MCF 10A (cell line): ENCODE data around the gene MCAM. TPM values are rescaled to one million over a fixed set of nuclear protein-coding genes. Genes with fewer than 3 reads are reported as not detected.

Experiments
- BruUV-seq: library from RNA; stranded (reverse); fragments of 400-500 nt; replicated peaks from 2 replicates; lab custom pipeline; 2021; lab: Mats Ljungman, UMichigan
- CTCF ChIA-PET: fragments of 300-600 bp; sonication (Branson Sonifier 250); formaldehyde crosslinking; extraction: SDS; loops from one replicate; lab custom pipeline; 2021; ENCODE audit warnings: antibody characterized with exemption, inconsistent platforms; lab: Yijun Ruan, JAX
- POLR2A ChIA-PET: fragments of 300-600, 350-650 bp; sonication (Branson Sonifier 250); formaldehyde crosslinking; extraction: SDS; loops from one replicate; lab custom pipeline; 2020; ENCODE audit warnings: antibody characterized with exemption, inconsistent platforms; lab: Yijun Ruan, JAX
- DNase-seq: peaks from one replicate; pipeline ENCODE4 v3.0.0-alpha.2; 2018; ENCODE audit not compliant: unreplicated experiment
- H3K27ac Mint-ChIP-seq: one replicate; pipeline ENCODE4 v1.8.0; 2022; ENCODE audit warnings: mild to moderate bottlenecking, low read depth, mixed read lengths; ENCODE audit not compliant: unreplicated experiment
- H3K27me3 Mint-ChIP-seq: one replicate; pipeline ENCODE4 v1.8.0; 2022; ENCODE audit warnings: mixed read lengths; ENCODE audit not compliant: insufficient read depth, unreplicated experiment
- H3K36me3 Mint-ChIP-seq: one replicate; pipeline ENCODE4 v1.8.0; 2022; ENCODE audit warnings: mild to moderate bottlenecking, moderate library complexity, mixed read lengths; ENCODE audit not compliant: insufficient read depth, unreplicated experiment
- H3K4me1 Mint-ChIP-seq: one replicate; pipeline ENCODE4 v1.8.0; 2022; ENCODE audit warnings: mixed read lengths; ENCODE audit not compliant: insufficient read depth, unreplicated experiment
- H3K4me3 Mint-ChIP-seq: one replicate; pipeline ENCODE4 v1.8.0; 2022; ENCODE audit warnings: mild to moderate bottlenecking, moderate library complexity, mixed read lengths; ENCODE audit not compliant: unreplicated experiment
- H3K9me3 Mint-ChIP-seq: one replicate; pipeline ENCODE4 v1.8.0; 2022; ENCODE audit warnings: mixed read lengths; ENCODE audit not compliant: unreplicated experiment
- intact Hi-C: fragments of 100-400 bp; cut with micrococcal nuclease; formaldehyde crosslinking; loops from 2 replicates; pipeline ENCODE4 v1.14.1; 2022
- total RNA-seq: library from RNA; stranded (reverse); gene quantifications from 2 replicates; pipeline ENCODE4 v1.2.3, GENCODE V29; 2022
- TF ChIP-seq, protein P1 (sequence below): fragments of 200-600 bp; IDR thresholded peaks from one replicate; pipeline ENCODE4 v1.8.0; 2022; ENCODE audit warnings: antibody characterized with exemption, mild to moderate bottlenecking; ENCODE audit not compliant: unreplicated experiment

MCAM gene
- total RNA-seq, 1 experiment from 2014 or later = 3.5 TPM

DNA sequence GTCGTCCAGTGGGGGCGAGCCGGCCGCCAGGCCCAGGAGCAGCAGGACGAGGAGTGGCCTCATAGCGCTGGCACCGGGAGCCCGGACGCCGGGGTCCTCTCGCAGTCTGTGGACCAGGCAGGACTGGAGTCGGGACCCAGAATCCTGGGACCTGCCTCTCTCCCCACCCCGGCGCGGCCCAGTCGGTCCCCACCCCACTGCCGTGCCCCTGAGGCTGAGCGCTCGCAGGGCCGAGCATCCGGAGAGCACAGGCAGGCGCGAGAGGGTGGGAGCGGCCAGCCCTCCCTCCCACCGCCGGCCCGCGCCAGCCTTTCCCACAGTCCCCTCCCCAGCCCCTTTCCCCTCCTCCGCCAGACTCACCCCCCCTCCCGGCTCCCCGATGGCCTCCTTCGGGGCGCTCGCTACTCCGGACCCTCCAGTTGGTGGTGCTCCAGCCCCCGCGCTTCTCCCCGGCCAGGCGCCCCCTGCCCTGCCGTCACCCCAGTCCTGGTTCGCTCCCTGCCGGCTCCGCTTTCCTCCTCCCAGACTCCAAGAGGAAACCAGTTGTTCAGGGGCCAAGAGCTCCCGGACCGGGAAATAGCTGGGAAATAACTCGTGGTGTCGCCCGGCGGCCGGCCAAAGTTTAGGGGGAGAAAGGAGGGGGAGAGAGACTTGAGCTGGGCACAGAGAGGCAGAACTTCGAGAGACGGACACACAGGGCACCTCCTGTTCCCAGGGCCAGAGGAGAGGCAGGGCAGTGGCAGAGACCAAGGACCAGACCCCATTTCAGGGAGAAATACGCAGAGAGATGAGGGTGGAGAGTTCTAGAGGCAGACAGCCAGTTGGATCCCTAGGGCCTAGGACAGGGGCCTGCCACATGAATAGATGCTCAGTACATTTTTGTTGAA is 23.6 kb upstream of the MCAM start, which contains the start of gene C1QTNF5:
TSS of gene C1QTNF5 (minus strand) at position 549 of the 887 bp plus-strand sequence. CDS start at position 63, 486 bp downstream.
- Mint-ChIP-seq H3K4me3 (no peak within 1 kb of the TSS), H3K9me3 (no peaks in the 10 kb centered on the region), H3K27ac (no peak within 1 kb of the TSS), H3K36me3 (no peaks in the 10 kb centered on the region), H3K4me1 (peaks cover 29% of the 10 kb centered on the region), H3K27me3 (peaks cover 11% of the 10 kb centered on the region)
- DNase-seq = no peak
- ChIA-PET POLR2A (no interaction called here), CTCF (interaction anchor here (0.6 to 5.9 kb wide), 10 partner anchors 15 to 313 kb away, joined by 3 to 49 read pairs (median 4); no protein-coding TSS in a partner anchor)
- no TSS peak for BruUV-seq
- TF ChIP-seq, protein P1, sequence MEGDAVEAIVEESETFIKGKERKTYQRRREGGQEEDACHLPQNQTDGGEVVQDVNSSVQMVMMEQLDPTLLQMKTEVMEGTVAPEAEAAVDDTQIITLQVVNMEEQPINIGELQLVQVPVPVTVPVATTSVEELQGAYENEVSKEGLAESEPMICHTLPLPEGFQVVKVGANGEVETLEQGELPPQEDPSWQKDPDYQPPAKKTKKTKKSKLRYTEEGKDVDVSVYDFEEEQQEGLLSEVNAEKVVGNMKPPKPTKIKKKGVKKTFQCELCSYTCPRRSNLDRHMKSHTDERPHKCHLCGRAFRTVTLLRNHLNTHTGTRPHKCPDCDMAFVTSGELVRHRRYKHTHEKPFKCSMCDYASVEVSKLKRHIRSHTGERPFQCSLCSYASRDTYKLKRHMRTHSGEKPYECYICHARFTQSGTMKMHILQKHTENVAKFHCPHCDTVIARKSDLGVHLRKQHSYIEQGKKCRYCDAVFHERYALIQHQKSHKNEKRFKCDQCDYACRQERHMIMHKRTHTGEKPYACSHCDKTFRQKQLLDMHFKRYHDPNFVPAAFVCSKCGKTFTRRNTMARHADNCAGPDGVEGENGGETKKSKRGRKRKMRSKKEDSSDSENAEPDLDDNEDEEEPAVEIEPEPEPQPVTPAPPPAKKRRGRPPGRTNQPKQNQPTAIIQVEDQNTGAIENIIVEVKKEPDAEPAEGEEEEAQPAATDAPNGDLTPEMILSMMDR = no peak
- intact Hi-C loops = no loop called here

DNA sequence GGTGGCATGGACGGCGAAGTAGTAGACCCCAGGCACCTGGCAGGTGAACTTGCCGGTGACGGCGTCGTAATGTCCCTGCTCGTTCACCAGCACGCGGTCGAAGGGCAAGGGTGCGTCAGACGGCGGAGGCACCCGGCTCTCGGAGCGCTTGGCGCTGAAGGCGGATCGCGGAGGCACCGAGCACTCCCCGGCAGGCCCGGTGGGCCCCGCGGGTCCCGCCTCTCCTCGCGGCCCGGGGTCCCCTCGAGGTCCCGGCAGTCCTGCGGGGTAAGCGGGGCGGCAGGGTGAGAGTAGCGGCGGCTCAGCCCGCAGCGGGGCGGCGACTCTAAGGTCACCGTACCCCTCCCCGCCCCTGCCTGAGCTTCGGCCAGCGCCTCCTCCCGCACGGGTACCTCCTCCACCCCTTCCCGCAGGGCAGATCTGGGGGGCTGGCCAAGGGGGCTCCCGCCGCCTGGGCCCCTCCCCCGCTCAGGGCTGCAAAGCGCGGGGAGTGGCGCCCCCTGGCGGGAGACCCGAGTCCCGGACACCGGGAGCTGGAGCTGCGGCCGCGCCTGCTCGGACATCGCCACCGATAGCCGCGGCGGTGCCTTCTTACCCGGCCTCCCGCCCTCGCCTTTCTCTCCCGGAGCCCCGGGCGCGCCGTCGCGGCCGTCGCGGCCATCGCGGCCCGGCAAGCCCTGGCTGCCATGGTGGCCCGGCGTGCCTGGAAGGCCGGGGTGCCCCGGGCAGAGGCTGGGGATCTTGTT is 22.8 kb upstream of the MCAM start:
- TF ChIP-seq, protein P1 = peak; percentile 91
- no peaks in the 10 kb centered on the region for H3K9me3 Mint-ChIP-seq
- BruUV-seq = no TSS peak
- intact Hi-C loops = no loop called here
- DNase-seq = no peak
- no peak overlapping the region for H3K4me3 Mint-ChIP-seq
- CTCF ChIA-PET = interaction anchor here (0.6 to 5.9 kb wide), 12 partner anchors 12 to 1961 kb away, joined by 3 to 49 read pairs (median 6); no protein-coding TSS in a partner anchor
- H3K36me3 Mint-ChIP-seq = peaks cover 2% of the 10 kb centered on the region
- H3K4me1 Mint-ChIP-seq = peaks cover 31% of the 10 kb centered on the region
- H3K27me3 Mint-ChIP-seq = peaks cover 11% of the 10 kb centered on the region
- POLR2A ChIA-PET = no interaction called here
- no peak overlapping the region for H3K27ac Mint-ChIP-seq

DNA sequence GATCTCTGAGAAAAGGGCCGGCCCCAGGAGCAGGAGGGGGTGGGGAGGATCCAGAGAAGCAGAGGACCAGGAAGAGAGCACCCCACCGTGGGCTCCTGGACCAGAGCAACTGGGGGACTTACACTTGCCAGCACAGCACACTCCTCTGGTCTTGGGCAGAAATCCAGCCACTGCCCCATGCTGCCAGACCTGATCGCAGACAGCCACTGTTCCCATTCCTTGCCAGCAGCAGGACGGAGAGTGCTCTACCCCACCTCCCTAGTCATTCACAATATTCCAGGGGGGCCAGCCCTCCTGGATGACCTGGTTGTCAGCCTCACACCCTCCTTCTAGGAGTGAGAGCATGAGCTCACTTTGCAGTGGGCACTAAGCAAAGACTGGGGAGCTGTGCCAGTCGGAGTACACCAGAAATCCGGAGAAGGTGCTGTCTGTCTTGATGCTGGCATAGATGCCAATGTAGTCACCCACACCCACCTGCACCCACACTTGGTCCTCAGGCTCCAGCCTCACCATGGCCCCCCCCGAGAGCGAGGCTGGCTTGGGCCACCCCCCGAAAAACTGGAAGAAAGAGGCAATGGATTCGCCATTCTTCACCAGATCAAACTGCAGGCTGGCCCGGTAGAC is 22.1 kb upstream of the MCAM start:
- no peaks in the 10 kb centered on the region for H3K9me3 Mint-ChIP-seq
- POLR2A ChIA-PET = interaction anchor here (1.1 kb wide), 1 partner anchor 29 kb away, joined by 5 read pairs; no protein-coding TSS in a partner anchor

More for the DNA sequence above, 22.1 kb upstream of the MCAM start:
- DNase-seq = no peak
- intact Hi-C loops = no loop called here
- peaks cover 8% of the 10 kb centered on the region for H3K36me3 Mint-ChIP-seq
- H3K27me3 Mint-ChIP-seq = peaks cover 11% of the 10 kb centered on the region
- H3K4me1 Mint-ChIP-seq = peaks cover 31% of the 10 kb centered on the region
- CTCF ChIA-PET = interaction anchor here (0.5 to 5.9 kb wide), 19 partner anchors 9 to 1961 kb away, joined by 3 to 49 read pairs (median 4); partner anchors contain the start of gene USP2
- H3K4me3 Mint-ChIP-seq = no peak overlapping the region
- TF ChIP-seq, protein P1 = no peak
- no peak overlapping the region for H3K27ac Mint-ChIP-seq
- no TSS peak for BruUV-seq
